Stimulated activated CD4-positive, alpha-beta T cell treated with anti-CD3 and anti-CD28 coated beads, TNF-alpha, amount 100 ng/mL, for 24 hours (primary cell): ENCODE results near the gene SPOCK2.

Experiments used
- DNase-seq, 3 experiments: peaks; one replicate each; pipeline ENCODE4 v3.0.0-alpha.2; 2020; ENCODE audit warnings: low read depth in 3 of 3

SPOCK2 gene

GRCh38 chr10:72088889-72089575 lies 681 bp upstream of the SPOCK2 start:
- peak in 1 of 3 experiments; percentile 55 for DNase-seq

- DNase-seq, result peak in 1 of 3 experiments; percentile 50
Measured at GRCh38 chr10:72087392-72087968, 871 bp downstream of the SPOCK2 start.

- DNase-seq, result peak in 1 of 3 experiments; percentile 64
Measured at GRCh38 chr10:72086466-72087391, 1.6 kb downstream of the SPOCK2 start.

GRCh38 chr10:72085864-72086465 lies 2.4 kb downstream of the SPOCK2 start:
- DNase-seq, result no peak

- no peak for DNase-seq
Measured at GRCh38 chr10:72085166-72085565, 3.2 kb downstream of the SPOCK2 start.

- DNase-seq, result peak in 1 of 3 experiments; percentile 62
Measured at GRCh38 chr10:72083790-72084459, 4.4 kb downstream of the SPOCK2 start.

- DNase-seq, result no peak
Measured at GRCh38 chr10:72082856-72083789, 5.2 kb downstream of the SPOCK2 start.

GRCh38 chr10:72081772-72082590 lies 6.4 kb downstream of the SPOCK2 start:
- no peak for DNase-seq

GRCh38 chr10:72081210-72081609 lies 7.1 kb downstream of the SPOCK2 start:
- DNase-seq, result no peak

- DNase-seq, result no peak
Measured at GRCh38 chr10:72080042-72080975, 8.0 kb downstream of the SPOCK2 start.

GRCh38 chr10:72079356-72079755 lies 9.0 kb downstream of the SPOCK2 start:
- no peak for DNase-seq

- DNase-seq, result no peak
Measured at GRCh38 chr10:72077275-72077990, 10.9 kb downstream of the SPOCK2 start.

GRCh38 chr10:72076756-72077155 lies 11.6 kb downstream of the SPOCK2 start:
- DNase-seq, result no peak

- no peak for DNase-seq
Measured at GRCh38 chr10:72075376-72076115, 12.8 kb downstream of the SPOCK2 start.

GRCh38 chr10:72074574-72075375 lies 13.6 kb downstream of the SPOCK2 start:
- no peak for DNase-seq
